GM12878 (cell line): ENCODE measurements around the gene NEK7.

ENCODE experiments used
- BRCA1 ChIP-seq: IDR thresholded peaks from 2 replicates; pipeline ENCODE4 v1.6.1; 2011; ENCODE audit warnings: low read depth, low read length, improper control_type of control experiment
- CREB1 ChIP-seq: IDR thresholded peaks from 2 replicates; pipeline ENCODE4 v1.6.1; 2012; ENCODE audit warnings: low read depth, mild to moderate bottlenecking, inconsistent platforms
- CTCF ChIP-seq, 3 experiments: IDR thresholded peaks in 2 of 3; conservative IDR thresholded peaks in 1 of 3; 2 replicates each; pipeline ENCODE4 v1.5.1; 2011; ENCODE audit warnings: low read depth in 3 of 3, low read length in 3 of 3, mild to moderate bottlenecking in 3 of 3, control low read depth in 2 of 3, moderate library complexity in 2 of 3, inconsistent platforms in 1 of 3, mixed read lengths in 1 of 3; ENCODE audit not compliant: control insufficient read depth in 2 of 3, insufficient read depth in 1 of 3; ENCODE audit errors: extremely low read depth in 1 of 3
- DPF2 ChIP-seq: fragments of 450-650 bp; IDR thresholded peaks from 2 replicates; pipeline ENCODE4 v1.6.1; 2017; ENCODE audit warnings: mild to moderate bottlenecking
- FOXM1 ChIP-seq: IDR thresholded peaks from 2 replicates; pipeline ENCODE4 v1.6.1; 2012; ENCODE audit warnings: low read depth, mild to moderate bottlenecking, inconsistent platforms, low read length, moderate library complexity
- HDGF ChIP-seq: fragments of 450-650 bp; IDR thresholded peaks from 2 replicates; pipeline ENCODE4 v1.6.1; 2016; ENCODE audit warnings: antibody characterized with exemption
- JUND ChIP-seq: IDR thresholded peaks from 2 replicates; pipeline ENCODE4 v1.6.1; 2012; ENCODE audit warnings: low read depth, mild to moderate bottlenecking, low read length, improper control_type of control experiment, moderate library complexity
- MEF2A ChIP-seq: IDR thresholded peaks from 2 replicates; pipeline ENCODE4 v1.6.1; 2011; ENCODE audit warnings: low read depth, mild to moderate bottlenecking, low read length, moderate library complexity; ENCODE audit not compliant: insufficient read depth
- NFYB ChIP-seq: IDR thresholded peaks from 2 replicates; pipeline ENCODE4 v1.6.1; 2011; ENCODE audit warnings: low read depth, mild to moderate bottlenecking, low read length, improper control_type of control experiment, moderate library complexity; ENCODE audit not compliant: insufficient read depth
- POLR2A ChIP-seq: IDR thresholded peaks from 2 replicates; pipeline ENCODE4 v1.6.1; 2011; ENCODE audit warnings: low read depth, mild to moderate bottlenecking, low read length
- RAD21 ChIP-seq: IDR thresholded peaks from 2 replicates; pipeline ENCODE4 v1.6.1; 2011; ENCODE audit warnings: mild to moderate bottlenecking, low read depth, low read length, moderate library complexity; ENCODE audit not compliant: insufficient read depth
- RB1 ChIP-seq: fragments of 450-650 bp; formaldehyde crosslinking; IDR thresholded peaks from 2 replicates; pipeline ENCODE4 v1.6.1; 2017; ENCODE audit warnings: mild to moderate bottlenecking, borderline replicate concordance
- SIN3A ChIP-seq: IDR thresholded peaks from 2 replicates; pipeline ENCODE4 v1.6.1; 2012; ENCODE audit warnings: low read depth, low read length, improper control_type of control experiment
- ZBTB40 ChIP-seq: fragments of 450-650 bp; IDR thresholded peaks from 2 replicates; pipeline ENCODE4 v1.6.1; 2016; ENCODE audit warnings: mild to moderate bottlenecking, moderate library complexity, borderline replicate concordance

- no peak for TF ChIP-seq BRCA1
- TF ChIP-seq HDGF: no peak
- TF ChIP-seq FOXM1: no peak
- TF ChIP-seq POLR2A: no peak
- no peak for TF ChIP-seq SIN3A
- TF ChIP-seq CTCF (IDR thresholded peaks at IDR 0.05 in 2 of 3, conservative IDR thresholded peaks at IDR 0.05 in 1 of 3; ENCODE audit: control insufficient read depth in 2 of 3, extremely low read depth in 1 of 3, insufficient read depth in 1 of 3, low read depth in 3 of 3, low read length in 3 of 3): no peak
- TF ChIP-seq DPF2: no peak
- no peak for TF ChIP-seq MEF2A
- TF ChIP-seq NFYB: no peak
- TF ChIP-seq ZBTB40: no peak
- no peak for TF ChIP-seq RAD21
- TF ChIP-seq JUND: no peak
- TF ChIP-seq CREB1: no peak
- TF ChIP-seq RB1: no peak
Observed at GRCh38 chr1:198304431-198304830, 147.6 kb downstream of the NEK7 start.
